Loucy (cell line): Measurements from ENCODE around the gene SOCS4.

Source experiments
- CTCF ChIP-seq: fragments of 200-600 bp; sonication (generic); conservative IDR thresholded peaks from 2 replicates; pipeline ENCODE4 v1.5.1; 2014; ENCODE audit warnings: mild to moderate bottlenecking, antibody characterized with exemption, low read length
- EZH2phosphoT487 ChIP-seq: fragments of 200-600 bp; IDR thresholded peaks from 2 replicates; pipeline ENCODE4 v1.6.1; 2018; ENCODE audit warnings: antibody characterized with exemption, mild to moderate bottlenecking, moderate library complexity, borderline replicate concordance

- no peak for TF ChIP-seq CTCF
- no peak for TF ChIP-seq EZH2phosphoT487
These were observed 50.4 kb downstream of the SOCS4 start for GRCh38 chr14:55077170-55078151.
